NCI-H2029 treated with DMSO at 0.1 percent for 48 hours (cell line): ENCODE measurements around the gene ACSL1.

Source experiments
- DNase-seq: peaks from one replicate; lab custom pipeline; 2025; lab: John Stamatoyannopoulos, UW

Gene ACSL1, protein sequence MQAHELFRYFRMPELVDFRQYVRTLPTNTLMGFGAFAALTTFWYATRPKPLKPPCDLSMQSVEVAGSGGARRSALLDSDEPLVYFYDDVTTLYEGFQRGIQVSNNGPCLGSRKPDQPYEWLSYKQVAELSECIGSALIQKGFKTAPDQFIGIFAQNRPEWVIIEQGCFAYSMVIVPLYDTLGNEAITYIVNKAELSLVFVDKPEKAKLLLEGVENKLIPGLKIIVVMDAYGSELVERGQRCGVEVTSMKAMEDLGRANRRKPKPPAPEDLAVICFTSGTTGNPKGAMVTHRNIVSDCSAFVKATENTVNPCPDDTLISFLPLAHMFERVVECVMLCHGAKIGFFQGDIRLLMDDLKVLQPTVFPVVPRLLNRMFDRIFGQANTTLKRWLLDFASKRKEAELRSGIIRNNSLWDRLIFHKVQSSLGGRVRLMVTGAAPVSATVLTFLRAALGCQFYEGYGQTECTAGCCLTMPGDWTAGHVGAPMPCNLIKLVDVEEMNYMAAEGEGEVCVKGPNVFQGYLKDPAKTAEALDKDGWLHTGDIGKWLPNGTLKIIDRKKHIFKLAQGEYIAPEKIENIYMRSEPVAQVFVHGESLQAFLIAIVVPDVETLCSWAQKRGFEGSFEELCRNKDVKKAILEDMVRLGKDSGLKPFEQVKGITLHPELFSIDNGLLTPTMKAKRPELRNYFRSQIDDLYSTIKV

DNA sequence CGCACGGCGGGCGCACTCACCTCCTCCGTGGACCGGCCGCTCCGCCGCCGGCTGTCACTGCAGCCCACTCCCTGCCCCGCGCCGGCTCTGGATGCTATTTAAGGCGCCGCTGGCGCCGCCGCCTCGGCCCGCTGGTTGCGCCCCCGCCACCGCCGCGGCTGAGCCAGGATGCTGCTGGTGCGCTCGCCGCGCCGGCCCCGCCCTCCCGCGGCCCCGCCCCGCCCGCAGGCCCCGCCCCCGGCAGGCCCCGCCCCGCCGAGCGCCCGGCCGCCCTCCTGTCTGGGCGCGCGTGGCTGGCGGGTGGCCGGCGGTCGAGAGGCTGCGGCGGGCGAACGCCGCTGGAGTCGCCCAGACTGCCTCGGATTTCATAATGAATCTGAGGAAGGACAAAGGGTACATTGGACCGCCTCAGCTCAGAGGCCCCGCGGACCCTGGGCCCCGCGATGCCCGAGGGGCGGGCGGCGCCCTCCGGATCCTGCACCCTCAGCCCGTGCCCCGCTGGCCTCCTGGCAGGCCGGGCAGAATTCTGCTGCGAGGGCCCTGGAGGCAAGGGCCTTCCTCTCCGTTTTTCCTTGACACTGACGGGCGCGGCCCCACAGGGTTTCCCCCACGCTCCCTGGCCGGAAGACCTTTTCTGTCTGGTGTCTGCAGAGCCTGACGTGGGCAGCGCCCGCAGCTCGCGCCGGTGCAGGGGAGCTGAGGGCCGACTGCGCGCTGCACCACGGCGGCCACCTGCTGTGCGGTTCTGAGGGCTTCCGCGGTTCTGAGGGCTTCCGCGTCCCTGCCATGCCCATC lies at the start of gene ACSL1:
Gene ACSL1, minus strand, starts transcription at position 73 of the 795 bp plus-strand sequence. CDS start 22,454 bp downstream, outside the sequence.
- no peak for DNase-seq

DNA sequence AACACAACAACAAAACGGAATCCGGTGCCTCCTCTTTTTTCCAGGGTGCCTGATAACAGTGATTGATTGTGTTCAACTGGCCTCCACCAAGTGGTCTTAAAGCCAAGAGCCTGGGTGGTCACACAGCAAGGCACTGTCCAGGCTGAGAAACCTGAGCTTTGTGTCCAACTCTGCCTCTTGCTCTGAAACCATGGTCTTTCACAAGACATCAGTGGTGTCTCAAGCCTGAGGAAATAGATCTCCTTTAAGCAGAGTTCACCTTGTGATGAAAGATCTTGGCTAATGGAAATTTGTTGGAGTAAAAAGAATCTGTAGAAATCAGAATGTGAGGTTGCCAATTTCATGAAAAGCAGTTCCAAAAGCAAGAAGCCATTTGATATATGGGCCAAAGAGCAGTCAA lies 47.3 kb upstream of the ACSL1 start:
- no peak for DNase-seq

DNA sequence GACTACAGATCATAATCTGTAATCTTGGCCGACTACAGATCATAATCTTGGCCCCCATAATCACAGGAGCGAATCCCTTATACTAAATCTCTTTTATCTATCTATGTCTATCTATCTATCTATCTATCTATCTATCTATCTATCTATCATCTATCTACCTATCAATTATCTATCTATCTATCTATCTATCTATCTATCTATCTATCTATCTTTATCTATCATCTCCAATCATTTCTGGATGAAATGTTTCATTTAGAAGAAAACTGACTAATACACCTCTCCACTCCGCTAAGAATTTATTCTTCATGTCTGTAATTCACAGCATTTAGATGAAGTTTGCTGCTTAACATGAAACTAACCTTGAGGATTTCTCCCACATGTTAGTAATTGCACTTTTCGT lies 45.0 kb upstream of the ACSL1 start:
- DNase-seq = no peak

DNA sequence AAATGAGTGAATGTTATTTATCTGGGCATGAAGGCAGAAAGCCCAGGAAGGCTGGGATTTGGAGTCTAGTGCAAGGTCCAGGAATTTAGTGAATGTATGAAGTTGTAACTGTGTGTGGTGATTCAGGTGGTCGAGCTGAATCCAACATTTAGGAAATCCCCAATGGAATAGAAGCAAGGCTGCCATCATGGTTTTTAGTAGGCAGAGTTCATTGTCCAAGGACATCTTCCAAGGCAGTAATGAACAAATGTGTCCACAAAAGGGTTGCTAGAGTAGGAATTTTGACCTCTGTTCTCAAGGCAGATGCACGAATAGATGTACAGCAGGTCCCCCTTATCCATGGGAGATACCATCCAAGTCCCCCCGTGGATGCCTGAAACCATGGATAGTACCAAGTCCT lies 42.9 kb upstream of the ACSL1 start:
- DNase-seq = no peak

DNA sequence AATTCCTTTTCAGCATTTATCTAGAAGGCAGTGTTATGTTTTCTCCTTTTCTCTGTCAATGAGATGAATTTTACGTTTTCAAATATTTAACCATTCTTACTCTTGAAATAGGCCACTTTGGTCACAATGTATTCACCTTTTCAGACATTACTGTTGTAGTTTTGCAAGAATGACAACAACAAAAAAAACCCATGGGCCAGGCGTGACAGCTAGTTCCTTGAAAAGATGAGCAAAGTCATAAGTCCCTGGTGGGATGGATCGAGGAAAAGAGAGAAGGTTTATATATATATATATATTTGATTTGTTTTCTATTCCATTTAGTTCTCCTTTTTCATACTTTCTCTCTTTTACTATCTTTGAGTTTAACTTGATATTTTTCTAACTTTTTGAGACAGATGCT lies 38.1 kb upstream of the ACSL1 start:
- no peak for DNase-seq

DNA sequence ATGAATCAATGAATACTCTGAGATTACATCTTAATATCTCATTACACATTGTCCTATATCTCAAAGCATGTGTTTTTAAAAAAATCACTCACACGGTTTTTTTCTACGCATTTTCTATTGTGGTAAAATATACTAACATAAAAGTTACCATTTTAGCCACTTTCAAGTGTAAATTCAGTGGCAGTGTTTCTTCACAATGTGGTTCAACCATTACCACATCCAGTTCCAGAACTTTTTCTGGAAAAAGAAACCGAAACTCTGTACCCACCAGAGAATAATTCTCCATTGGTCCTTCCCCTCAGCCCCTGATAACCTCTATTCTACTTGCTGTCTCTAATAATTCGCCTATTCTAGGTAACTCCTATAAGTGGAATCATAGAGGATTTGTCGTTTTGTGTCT lies 35.3 kb upstream of the ACSL1 start:
- no peak for DNase-seq

DNA sequence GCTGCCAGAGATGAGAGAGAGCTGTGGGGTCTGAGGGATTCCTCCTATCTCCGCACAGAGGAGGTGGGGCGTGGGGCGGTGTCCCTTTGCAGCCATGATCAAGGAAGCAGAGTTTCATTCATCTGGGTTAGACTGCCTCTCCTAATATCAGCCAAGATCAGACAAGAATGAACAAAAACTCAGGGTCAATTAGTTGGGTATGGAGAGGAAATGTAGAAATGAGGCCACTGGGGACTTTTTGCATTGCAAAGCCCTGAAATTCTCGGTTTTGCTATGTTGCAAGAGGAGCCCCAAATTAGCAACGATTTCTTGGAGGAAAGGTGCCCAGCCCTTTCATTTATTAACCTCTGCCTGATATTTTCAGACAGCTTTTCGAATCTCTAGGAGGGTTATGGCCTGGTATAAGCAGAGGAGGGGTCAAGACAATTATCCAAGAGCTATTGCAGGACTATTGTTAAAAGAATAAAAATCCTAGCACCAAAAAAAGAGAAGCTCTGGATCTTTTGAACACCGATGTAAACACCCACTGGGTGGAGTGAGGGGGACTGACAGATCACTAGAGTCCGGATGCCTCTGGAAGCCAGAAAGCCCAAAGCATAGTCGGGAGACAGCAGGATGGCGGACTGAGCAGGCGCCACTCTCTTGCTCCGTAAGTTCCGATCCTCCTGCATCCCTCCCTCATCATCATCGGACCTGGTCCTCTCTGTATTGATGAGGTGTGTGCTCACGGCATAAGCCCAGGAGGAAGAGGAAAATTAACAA lies 34.4 kb upstream of the ACSL1 start:
- DNase-seq = no peak

DNA sequence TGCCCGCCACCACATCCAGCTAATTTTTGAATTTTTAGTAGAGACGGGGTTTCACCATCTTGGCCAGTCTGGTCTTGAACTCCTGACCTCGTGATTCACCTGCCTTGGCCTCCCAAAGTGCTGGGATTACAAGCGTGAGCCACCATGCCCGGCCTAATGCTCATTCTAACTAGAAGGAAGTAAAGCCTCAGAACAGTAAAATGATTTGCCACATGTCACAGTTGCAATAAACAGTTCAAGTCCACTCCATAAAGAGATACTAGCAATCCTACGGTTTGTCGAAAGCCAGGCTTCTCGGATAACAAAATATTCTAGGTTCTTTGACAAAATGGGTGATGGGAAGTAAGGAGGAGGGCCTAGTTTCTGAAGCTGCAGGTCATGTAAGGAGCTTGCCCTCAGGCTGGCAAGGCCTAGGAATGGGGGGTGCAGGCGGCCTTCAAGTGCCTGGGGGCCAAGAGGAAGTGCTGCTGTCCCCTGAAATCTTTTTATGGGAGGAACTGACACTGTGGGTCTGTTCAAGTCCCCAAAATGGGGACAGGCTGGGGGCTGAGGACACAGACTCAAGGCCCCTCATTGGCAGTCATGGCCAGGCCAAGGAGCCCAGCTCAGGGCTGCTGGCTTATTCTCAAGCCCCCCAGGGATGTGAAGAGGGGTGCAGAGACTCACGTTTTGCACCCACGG lies 31.8 kb upstream of the ACSL1 start:
- DNase-seq = no peak

DNA sequence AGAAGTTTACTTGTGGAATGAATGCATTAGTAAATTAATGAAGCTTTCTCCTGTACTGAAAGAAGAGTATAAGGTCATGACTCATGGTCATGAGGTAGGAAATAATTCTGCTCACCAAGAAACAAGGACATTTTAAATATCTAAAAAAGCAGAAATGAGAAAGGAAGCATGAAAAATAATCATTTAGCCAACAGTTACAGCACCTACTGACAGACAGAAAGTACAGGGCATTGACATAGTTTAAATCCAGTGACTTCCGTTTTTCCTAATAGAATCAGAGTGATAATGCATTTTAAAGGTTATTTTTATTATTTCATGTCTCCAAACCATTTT lies 30.5 kb upstream of the ACSL1 start:
- DNase-seq = no peak

DNA sequence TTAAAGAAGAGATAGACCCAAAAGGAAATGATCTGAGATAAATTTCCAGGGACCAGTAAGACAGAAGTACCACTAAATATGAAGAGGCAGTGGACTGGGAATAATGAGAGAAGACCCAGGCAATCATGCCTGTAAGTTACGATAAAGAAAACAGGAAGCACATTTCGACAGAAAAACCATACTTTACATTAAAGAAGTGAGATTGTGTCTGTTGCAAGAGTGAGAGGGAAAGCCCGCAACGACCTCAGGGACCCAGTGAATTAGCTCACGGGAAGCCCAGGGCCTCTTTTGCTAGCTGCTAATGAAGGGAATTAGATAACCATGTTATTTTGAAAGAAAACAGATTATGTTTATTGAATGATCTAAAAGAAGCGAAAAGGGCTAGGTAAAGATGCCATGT lies 28.9 kb upstream of the ACSL1 start:
- DNase-seq = no peak

DNA sequence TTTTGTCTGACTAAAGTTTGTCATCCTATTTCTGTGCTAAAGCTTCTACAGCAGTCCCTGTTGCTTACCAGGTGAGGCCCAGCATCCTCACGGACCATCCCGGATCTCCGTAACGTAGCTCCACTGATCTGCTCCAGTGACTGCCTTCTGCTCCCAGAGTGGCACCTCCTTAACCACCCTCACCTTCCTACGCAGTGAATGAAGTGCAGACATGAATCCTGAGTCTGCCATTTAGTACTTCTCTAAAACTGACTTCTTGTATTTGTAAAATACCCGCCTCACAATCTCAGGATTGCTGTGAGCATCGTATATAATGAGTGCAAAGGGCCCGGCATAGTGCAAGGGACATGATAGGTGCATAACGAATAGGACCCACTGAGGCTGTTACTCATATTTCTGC lies 27.7 kb upstream of the ACSL1 start:
- no peak for DNase-seq

DNA sequence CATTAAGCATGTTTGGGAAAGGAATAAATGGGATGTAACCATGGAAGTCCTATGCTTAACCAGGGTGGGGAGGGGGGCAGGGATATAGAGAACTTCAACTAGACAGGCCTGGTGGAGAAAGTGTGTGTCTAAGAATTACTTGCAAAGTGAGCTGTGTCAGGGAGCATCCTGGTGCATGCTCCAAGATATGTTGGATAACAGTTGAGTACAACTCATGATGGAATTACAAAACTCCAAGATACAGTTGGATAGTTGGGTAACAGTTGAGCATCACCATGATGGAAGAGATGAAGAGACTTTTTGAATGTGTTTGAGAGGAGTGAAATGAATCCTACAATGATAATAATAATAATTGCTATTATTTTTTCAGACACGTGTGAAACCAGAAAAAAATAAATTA lies 26.1 kb upstream of the ACSL1 start:
- no peak for DNase-seq

DNA sequence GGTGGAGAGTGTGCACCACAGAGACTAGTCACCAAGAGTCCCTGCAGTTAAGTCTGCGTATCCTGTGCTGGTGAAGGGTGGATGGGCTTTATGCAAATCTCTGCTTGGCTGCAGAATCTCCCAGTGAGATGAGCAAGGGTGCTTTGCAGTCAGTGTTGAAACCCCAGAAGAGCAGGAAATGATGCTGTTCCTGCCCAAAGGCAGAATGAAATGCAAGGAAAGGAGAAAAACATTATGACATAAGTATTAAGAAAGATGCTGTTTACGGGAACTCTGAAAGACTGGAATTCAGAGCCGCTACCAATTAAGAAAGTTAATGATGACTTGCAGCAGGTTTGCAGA lies 25.4 kb upstream of the ACSL1 start:
- DNase-seq = no peak

DNA sequence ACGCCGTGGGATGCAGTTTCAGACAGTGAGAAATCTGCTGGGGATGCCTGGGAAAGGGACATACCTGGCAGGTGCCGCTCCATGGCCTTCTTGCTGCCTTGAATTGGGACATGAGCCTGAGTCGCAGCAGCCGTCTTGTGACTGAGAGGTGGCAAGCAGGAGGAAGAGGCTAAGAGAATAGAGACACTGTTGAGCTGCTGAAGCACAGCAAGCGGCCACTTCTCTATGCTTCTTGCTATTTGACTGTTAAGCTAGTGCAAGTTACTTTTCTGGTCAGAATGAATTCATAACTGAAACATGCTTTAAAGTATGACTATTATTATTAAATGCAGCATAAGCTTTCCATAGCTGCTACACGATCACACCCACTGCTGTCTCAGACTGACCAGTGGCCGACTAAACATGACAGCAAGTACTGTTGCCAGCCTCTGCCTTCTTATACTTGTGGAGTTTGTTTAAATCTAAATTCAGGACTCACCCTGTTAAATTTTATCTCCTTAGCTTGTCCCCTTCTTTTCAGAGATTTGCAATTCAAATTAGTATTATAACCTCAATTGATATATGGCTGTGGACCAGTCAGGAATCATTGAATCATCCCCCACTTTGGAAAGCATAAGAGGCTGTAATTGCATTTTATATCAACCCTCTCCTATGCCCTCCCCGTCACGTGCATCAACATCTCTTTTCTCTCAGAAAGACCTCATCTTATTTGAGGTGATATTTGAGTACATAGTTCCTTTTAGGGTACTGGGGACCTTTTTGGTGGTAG lies 24.8 kb upstream of the ACSL1 start:
- DNase-seq = no peak

DNA sequence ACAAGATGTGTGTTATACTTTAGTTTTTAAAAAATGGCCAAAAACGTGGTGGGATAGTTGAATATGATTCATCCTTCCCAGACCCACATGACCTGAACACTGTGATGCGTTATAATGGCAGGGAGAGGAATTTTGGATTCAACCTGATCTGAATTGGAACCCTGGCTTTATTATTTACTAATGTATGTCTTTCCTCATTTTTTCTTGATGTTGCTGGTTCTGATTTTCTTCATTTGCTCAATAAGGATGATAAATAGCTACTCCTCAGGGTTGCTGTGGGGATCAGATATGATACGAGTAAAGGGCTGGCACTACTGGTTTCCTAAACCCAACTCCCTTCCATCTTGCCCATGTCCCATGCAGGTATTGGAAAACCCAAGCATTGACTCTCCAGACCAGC lies 24.2 kb upstream of the ACSL1 start:
- DNase-seq = no peak

DNA sequence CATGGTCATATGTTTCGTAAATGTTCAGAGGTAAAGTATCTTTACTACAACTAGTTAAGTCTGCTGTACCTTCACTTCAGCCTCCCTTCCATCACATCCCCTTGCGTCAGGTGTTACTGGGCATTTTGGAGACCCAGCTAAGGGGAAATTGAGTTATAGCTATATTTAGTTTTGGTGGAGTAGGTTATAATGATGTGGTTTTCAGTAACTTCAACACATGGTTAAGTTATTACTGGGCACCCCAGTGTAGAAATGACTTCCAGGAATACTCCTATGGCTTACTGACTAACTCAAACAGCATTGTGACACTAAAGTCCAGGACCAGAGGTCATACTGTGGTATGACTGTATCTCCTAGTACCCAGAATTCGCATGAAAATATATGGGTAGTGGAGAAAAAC lies 23.4 kb upstream of the ACSL1 start:
- no peak for DNase-seq

DNA sequence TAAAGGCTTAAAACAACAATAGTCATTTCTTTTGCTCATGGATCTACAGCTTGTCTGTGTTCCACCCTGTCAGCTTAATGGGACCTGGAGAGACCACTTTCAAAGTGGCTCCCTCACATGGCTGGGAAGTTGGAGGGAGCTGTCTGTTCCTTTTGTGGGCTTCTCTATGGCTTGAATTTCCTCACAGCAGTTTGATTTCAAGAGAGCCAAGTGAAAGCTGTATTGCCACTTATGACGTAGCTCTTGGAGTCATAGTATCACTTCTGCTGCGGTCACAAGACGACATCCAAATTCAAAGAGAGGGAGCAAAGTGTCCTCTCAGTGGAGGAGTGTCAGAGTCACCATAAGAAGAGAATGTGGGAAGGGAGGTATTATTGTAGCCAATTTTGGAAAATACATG lies 22.7 kb upstream of the ACSL1 start:
- no peak for DNase-seq

DNA sequence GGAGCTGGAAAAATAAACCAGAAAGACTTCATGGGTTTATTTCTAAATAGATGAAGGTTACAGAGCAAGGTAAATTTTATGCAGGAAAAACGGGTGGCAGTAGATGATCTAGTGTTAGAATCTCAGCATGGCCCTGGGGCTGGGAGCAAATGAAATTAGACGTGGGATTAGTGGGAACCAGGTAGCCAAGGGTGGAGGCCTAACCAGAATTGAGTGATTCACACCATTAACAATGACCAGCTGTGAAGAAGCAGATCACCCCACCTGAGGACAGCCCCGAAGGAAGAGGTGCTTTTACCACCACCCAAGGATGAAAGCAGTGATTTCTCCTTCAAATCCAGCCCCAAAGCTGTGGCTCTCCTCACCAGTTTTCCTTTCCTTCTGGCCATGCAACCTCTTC lies 20.8 kb upstream of the ACSL1 start:
- no peak for DNase-seq

DNA sequence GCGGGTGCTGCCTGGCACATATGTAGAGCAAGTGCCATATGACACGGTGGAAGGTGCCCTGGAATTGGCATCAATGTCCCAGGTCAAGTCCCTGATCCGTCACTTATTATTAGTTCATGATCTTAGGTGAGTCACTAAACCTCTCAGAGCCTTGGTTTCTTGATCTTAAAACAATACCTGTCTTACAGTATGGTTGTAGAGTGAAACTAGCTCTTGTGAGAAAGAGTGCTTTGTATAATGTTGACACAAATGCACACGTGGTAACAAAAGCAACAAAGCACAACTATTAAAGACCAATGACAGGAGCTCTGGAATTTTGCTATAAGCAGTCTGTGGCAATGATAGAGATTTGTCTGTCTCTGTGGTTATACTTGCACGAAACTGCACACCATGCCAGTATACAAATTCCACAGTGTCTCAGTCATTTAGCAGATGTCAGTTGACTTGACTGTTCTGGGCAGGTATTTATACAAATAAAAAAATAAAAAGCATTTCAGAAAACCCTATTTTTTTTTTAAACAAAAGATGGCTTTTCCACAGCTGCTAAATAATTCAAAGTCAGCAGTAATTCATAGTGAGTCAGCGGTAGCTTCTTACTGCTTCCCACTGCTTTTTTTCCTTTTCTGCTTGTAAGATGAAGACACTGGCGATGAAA lies 19.7 kb upstream of the ACSL1 start:
- DNase-seq = no peak

DNA sequence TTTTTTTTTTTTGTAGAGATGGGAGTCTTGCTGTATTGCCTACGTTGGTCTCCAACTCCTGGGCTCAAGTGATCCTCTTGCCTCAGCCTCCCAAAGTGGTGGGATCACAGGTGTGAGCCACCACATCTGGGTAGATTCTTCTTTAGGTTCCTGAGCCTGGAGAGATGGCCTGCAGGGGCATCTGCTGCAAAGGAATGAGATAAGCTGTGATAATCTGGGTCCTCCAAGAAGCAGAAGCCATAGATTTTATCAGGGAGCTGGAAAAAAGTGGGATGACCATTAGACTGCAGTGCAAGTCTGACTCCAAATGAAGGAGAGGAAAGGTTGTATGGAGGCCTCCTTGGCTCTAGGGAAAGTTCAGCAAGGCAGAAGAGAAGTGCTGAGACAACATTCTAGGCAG lies 19.0 kb upstream of the ACSL1 start:
- no peak for DNase-seq
